ENCODE results near the gene AGAP3. TPM values are rescaled to one million over a fixed set of nuclear protein-coding genes. Genes with fewer than 3 reads are reported as not detected.

The AGAP3 gene
- total RNA-seq, 1 experiment from 2014 or later = 70.2 TPM

GRCh38 chr7:151119055-151119415 lies 32.8 kb downstream of the AGAP3 start:
- Histone ChIP-seq H3K4me3 (ENCODE audit: low read depth, low read length) (no peak overlapping the region), H3K9me3 (no peaks in the 10 kb centered on the region), H3K36me3 (ENCODE audit: control insufficient read depth, insufficient read depth, low read length) (peaks cover under 1% of the 10 kb centered on the region), H3K4me1 (peaks cover 13% of the 10 kb centered on the region), H3K27me3 (replicated peaks; ENCODE audit: control insufficient read depth, insufficient read depth, low read length) (no peaks in the 10 kb centered on the region)
- Mint-ChIP-seq H3K4me3 (ENCODE audit: unreplicated experiment) (no peak overlapping the region), H3K36me3 (ENCODE audit: insufficient read depth, unreplicated experiment) (peaks cover 33% of the 10 kb centered on the region), H3K27me3 (ENCODE audit: insufficient read depth, unreplicated experiment) (no peaks in the 10 kb centered on the region), H3K4me1 (ENCODE audit: low read depth, unreplicated experiment) (no peaks in the 10 kb centered on the region), H3K27ac (ENCODE audit: unreplicated experiment) (no peak overlapping the region), H3K9me3 (ENCODE audit: unreplicated experiment) (no peaks in the 10 kb centered on the region)
- BruUV-seq (replicated peaks) = no TSS peak
- no peak for DNase-seq
- ChIA-PET CTCF (interaction anchor here (0.6 to 1.1 kb wide), 2 partner anchors 91 to 109 kb away, joined by 3 read pairs; partner anchors contain the start of gene ABCB8), POLR2A (no interaction called here)
- intact Hi-C loops (cut with micrococcal nuclease; ENCODE audit: unreplicated experiment) = no loop called here
- no peak for TF ChIP-seq CTCF (IDR thresholded peaks at IDR 0.05; ENCODE audit: insufficient read depth in 1 of 2, low read depth in 1 of 2, low read length in 1 of 2, severe bottlenecking in 1 of 2, unreplicated experiment in 1 of 2)

- intact Hi-C loops (cut with micrococcal nuclease; ENCODE audit: unreplicated experiment) = no loop called here
Measured at GRCh38 chr7:151119902-151120301, 33.6 kb downstream of the AGAP3 start.

GRCh38 chr7:151120896-151121295 lies 34.6 kb downstream of the AGAP3 start:
- no peak for DNase-seq
- Mint-ChIP-seq H3K9me3 (ENCODE audit: unreplicated experiment) (no peaks in the 10 kb centered on the region), H3K36me3 (ENCODE audit: insufficient read depth, unreplicated experiment) (peaks cover 41% of the 10 kb centered on the region), H3K27ac (ENCODE audit: unreplicated experiment) (no peak overlapping the region), H3K27me3 (ENCODE audit: insufficient read depth, unreplicated experiment) (no peaks in the 10 kb centered on the region), H3K4me1 (ENCODE audit: low read depth, unreplicated experiment) (no peaks in the 10 kb centered on the region), H3K4me3 (ENCODE audit: unreplicated experiment) (no peak overlapping the region)
- Histone ChIP-seq H3K4me1 (peaks cover 7% of the 10 kb centered on the region), H3K27me3 (replicated peaks; ENCODE audit: control insufficient read depth, insufficient read depth, low read length) (no peaks in the 10 kb centered on the region), H3K36me3 (ENCODE audit: control insufficient read depth, insufficient read depth, low read length) (peaks cover 6% of the 10 kb centered on the region), H3K4me3 (ENCODE audit: low read depth, low read length) (no peak overlapping the region), H3K9me3 (no peaks in the 10 kb centered on the region)
- no peak for TF ChIP-seq CTCF (IDR thresholded peaks at IDR 0.05; ENCODE audit: insufficient read depth in 1 of 2, low read depth in 1 of 2, low read length in 1 of 2, severe bottlenecking in 1 of 2, unreplicated experiment in 1 of 2)
- no TSS peak for BruUV-seq (replicated peaks)
- intact Hi-C loops (cut with micrococcal nuclease; ENCODE audit: unreplicated experiment) = no loop called here
- CTCF ChIA-PET = interaction anchor here (0.8 kb wide), 1 partner anchor 106 kb away, joined by 3 read pairs; the partner anchor contains the start of gene ABCF2
- POLR2A ChIA-PET = no interaction called here

More at GRCh38 chr7:151119902-151120301, 33.6 kb downstream of the AGAP3 start:
- H3K4me1 Mint-ChIP-seq (ENCODE audit: low read depth, unreplicated experiment) = no peaks in the 10 kb centered on the region
- ChIA-PET POLR2A (no interaction called here), CTCF (interaction anchor here (0.8 to 1.1 kb wide), 2 partner anchors 92 to 107 kb away, joined by 3 read pairs; partner anchors contain the start of genes ABCB8 and ABCF2)
- BruUV-seq (replicated peaks) = no TSS peak
- H3K27ac Mint-ChIP-seq (ENCODE audit: unreplicated experiment) = no peak overlapping the region
- no peaks in the 10 kb centered on the region for H3K27me3 Mint-ChIP-seq (ENCODE audit: insufficient read depth, unreplicated experiment)
- H3K4me3 Mint-ChIP-seq (ENCODE audit: unreplicated experiment) = no peak overlapping the region
- Histone ChIP-seq H3K4me1 (peaks cover 9% of the 10 kb centered on the region), H3K36me3 (ENCODE audit: control insufficient read depth, insufficient read depth, low read length) (peaks cover 3% of the 10 kb centered on the region), H3K9me3 (no peaks in the 10 kb centered on the region), H3K27me3 (replicated peaks; ENCODE audit: control insufficient read depth, insufficient read depth, low read length) (no peaks in the 10 kb centered on the region), H3K4me3 (ENCODE audit: low read depth, low read length) (no peak overlapping the region)
- no peak for TF ChIP-seq CTCF (IDR thresholded peaks at IDR 0.05; ENCODE audit: insufficient read depth in 1 of 2, low read depth in 1 of 2, low read length in 1 of 2, severe bottlenecking in 1 of 2, unreplicated experiment in 1 of 2)
- H3K9me3 Mint-ChIP-seq (ENCODE audit: unreplicated experiment) = no peaks in the 10 kb centered on the region
- DNase-seq = no peak
- H3K36me3 Mint-ChIP-seq (ENCODE audit: insufficient read depth, unreplicated experiment) = peaks cover 41% of the 10 kb centered on the region

Data from Caco-2 (cell line).